Measurements from ENCODE around the gene C19orf12. TPM values are rescaled to one million over a fixed set of nuclear protein-coding genes. Genes with fewer than 3 reads are reported as not detected.

The C19orf12 gene
- total RNA-seq (2014; rRNA removed; shearing (Covaris generic)), result 54.7 and 60.3 TPM in 2 replicates
- polyA plus RNA-seq (2015; cell fraction: cytosol; rRNA removed), result 45.2 and 72.6 TPM in 2 replicates
- 29.7 and 57.9 TPM in 2 replicates for polyA plus RNA-seq (2015; cell fraction: nucleus; rRNA removed)

DNA sequence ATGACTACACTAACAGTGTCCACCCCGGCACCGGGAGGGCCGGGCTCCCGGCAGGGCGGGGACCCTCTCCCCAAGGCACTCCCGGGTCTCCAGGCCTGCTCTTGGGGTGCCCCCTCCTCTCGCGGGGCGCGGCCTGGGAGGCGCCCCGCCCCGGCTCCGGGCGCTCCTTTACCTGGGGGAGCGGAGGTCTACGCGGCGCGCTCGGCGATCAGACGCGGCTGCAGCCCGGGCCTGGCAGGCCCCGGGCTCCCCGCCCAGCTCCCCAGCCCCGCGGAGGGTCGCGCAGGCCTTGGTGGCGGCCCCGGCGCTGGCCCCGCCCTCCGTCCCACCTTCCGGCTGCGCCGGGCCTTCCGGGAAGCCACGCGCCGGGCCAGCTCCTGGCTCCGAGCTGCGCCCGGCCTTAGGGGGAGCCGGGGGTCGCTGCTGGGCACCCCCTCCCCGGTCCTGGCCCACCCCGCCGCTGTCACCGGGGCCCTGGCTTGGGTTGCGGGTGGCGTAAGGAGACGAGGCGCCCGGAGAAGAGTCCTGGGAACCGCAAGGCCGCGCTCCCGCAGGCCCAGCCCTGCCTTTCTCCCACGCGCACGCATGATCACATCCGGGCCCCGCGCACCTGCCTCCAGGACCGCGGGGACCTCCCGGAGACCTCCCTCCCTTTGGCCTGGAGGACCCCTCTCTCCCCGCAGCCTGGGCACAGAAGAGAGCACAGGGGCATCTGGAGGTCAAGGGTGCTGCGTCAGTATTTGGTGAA, at the start of gene C19orf12:
Gene C19orf12, minus strand, starts transcription at position 309 of the 748 bp plus-strand sequence. CDS start 6,848 bp downstream, outside the sequence.
- peak; percentile 52 for DNase-seq (ENCODE audit: low read depth, low spot score)
- in situ Hi-C loops (cut with HindIII; ENCODE audit: low pct_unique_long_range_greater_than_20kb, low sequenced_read_pairs), result no loop called here

DNA sequence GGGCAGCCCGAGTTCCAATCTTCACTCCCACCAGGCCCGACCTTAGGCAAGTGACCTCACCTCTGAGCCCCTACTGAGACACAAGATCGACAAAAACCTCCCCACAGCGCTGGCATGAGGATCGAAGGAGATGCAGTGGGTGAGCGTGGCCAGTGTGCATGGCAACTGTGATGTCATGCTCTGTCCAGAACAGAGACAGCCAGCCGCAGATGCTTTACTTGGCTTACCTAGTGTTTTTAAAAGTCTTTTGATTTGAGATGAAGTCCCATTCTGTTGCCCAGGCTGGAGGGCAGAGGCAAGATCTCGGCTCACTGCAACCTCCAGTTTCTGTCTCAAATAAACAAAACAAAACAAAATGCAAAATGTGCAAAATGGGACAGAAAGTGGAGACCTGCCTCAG, 49.3 kb upstream of the C19orf12 start:
- in situ Hi-C loops (cut with HindIII; ENCODE audit: low pct_unique_long_range_greater_than_20kb, low sequenced_read_pairs), result no loop called here
- DNase-seq (ENCODE audit: low read depth, low spot score), result no peak

DNA sequence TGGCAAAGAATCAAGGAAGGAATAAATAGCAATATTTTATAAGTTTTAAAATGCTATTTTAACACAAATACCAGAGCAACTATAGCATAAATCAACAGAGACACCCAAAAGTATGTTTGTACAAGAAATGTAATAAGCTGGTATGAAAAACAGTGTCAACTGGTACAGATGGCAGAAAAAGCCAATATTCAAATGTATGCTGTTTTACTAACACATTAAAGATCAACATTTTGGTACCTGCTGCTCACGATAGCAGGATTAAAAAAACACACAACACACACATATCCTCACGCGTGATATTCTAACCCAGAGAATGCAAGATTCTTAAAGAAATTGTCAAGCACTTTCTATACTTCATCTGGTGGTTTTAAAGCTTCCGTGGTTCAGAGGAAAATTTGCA, 48.1 kb upstream of the C19orf12 start:
- in situ Hi-C loops (cut with HindIII; ENCODE audit: low pct_unique_long_range_greater_than_20kb, low sequenced_read_pairs), result no loop called here
- no peak for DNase-seq (ENCODE audit: low read depth, low spot score)

DNA sequence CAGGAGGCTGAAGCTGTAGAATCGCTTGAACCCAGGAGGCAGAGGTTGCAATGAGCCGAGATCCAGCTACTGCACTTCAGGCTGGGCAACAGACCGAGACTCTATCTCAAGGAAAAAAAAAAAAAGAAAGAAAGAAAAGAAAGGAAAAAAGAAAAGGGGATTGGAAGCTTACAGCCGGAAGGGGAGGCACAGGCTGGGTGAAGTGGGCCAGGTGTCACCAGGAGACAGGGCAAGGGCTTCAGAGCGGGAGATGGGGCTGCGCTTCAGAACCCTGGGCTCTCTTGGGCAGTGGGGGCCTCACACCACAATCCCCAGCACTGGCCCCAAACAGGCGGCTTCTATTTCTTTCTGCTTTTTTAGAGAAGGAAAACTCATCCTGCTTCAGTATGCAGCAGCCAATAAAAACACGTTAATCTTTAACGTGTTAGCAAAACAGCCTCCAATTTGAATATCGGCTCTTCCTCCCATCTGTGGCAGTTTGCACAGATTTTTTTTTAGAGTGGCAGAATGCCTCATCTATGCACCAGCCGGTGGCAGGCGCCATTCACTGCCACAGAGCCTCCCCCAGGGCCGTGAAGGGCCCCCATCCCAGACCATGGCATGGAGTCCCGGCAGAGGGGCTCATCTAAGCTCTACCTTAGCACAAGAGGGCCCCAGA, 46.6 kb upstream of the C19orf12 start:
- DNase-seq (ENCODE audit: low read depth, low spot score), result no peak

DNA sequence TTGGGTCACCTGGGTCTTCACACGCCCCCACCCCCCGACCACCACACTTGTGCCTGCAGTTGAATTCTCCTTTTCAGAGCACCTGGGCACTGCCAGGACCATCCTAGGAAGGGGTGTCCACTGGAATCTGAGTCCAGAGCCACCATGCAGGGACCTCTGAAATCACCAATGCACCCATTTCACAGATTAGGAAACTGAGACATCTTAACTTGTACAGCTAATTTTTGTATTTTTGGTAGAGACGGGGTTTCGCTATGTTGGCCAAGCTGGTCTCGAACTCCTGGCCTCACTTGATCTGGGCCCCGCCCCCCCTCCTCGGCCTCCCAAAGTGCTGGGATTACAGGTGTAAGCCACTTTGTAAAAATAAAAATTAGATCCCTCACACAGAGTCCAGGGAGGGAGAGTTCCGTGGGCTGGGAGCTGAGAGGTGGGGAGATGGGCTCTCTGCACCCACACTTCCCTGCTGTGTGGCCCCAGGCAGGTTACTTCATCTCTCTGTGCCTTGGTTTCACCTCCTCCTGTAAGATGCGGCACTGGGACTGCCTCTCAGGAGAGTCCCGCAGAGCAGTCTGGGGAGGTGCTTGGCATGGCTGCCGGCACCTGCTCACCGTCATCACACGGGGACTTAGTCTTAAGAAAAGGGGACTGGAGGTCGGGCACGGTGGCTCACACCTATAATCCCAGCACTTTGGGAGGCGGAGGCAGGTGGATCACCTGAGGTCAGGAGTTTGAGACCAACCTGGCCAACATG, 45.9 kb upstream of the C19orf12 start:
- in situ Hi-C loops (cut with HindIII; ENCODE audit: low pct_unique_long_range_greater_than_20kb, low sequenced_read_pairs), result no loop called here
- no peak for DNase-seq (ENCODE audit: low read depth, low spot score)

More for the DNA sequence above, 46.6 kb upstream of the C19orf12 start:
- in situ Hi-C loops (cut with HindIII; ENCODE audit: low pct_unique_long_range_greater_than_20kb, low sequenced_read_pairs), result no loop called here

DNA sequence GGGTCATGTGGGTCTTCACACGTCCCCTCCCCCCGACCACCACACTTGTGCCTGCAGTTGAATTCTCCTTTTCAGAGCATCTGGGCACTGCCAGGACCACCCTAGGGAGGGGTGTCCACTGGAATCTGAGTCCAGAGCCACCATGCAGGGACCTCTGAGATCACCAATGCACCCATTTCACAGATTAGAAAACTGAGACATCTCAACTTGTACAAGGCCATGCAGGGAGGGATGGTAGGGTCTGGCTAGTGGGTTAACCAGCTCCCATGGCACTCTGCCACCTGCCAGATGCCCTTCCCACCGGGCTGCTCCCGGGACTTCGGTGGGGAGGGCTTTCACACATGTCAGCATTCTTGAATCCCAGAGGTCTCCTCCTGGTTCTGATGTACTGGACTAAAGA, 44.3 kb upstream of the C19orf12 start:
- in situ Hi-C loops (cut with HindIII; ENCODE audit: low pct_unique_long_range_greater_than_20kb, low sequenced_read_pairs), result no loop called here
- DNase-seq (ENCODE audit: low read depth, low spot score), result no peak

DNA sequence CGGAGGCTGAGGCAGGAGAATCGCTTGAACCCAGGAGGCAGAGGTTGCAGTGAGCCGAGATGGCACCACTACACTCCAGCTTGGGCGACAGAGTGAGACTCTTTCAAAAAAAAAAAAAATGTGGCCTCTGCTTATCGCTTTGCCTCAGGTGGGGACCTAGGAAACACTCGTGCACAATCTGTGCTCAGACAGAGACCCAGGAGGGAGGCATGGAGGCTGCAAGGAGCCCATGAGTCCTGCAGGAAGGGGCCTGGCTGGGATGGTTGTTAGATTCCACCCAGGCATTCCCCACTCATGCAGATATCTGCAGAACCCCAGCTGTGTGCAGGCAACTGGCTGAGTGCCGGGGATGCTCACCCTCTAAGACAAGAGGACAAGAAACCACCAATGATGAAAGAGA, 43.8 kb upstream of the C19orf12 start:
- no peak for DNase-seq (ENCODE audit: low read depth, low spot score)
- in situ Hi-C loops (cut with HindIII; ENCODE audit: low pct_unique_long_range_greater_than_20kb, low sequenced_read_pairs), result no loop called here

DNA sequence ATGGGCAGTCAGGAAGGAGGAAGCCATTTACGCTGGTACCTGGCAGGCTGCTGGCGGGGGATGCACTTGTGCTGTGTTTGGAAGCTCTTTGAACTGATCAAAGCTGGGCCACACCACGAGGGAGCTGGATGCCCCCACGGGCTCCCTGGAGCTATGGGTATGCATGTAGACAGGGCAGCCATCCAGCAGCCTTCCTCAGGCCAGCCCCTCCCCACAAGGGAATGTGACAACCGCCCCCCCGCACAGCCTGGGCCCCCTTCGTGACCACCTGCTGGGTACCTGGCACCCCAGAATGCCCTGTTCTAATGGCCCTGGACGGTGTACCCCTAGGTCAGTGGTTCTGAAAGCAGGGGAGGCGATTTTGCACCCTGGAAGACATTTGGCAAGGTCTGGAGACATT, 42.5 kb upstream of the C19orf12 start:
- DNase-seq (ENCODE audit: low read depth, low spot score), result no peak
- in situ Hi-C loops (cut with HindIII; ENCODE audit: low pct_unique_long_range_greater_than_20kb, low sequenced_read_pairs), result no loop called here

DNA sequence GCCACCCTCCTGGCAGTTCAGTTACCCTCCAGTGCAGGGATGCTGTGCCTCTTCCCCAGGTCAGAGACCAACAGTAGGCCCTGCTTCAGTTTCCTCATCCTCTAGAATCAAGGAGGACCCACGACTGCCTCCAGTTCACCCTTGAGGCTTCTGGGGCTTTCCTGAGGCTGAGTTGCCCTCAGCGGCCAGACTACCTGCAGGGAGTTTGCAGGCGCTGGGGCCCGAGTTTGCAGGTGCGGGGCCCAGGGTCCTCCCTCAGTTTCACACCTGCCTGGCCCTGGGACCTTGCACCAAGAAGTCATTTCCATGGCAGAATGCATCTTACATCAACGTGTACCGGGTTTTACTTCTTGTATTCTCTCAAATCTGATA, 38.9 kb upstream of the C19orf12 start:
- in situ Hi-C loops (cut with HindIII; ENCODE audit: low pct_unique_long_range_greater_than_20kb, low sequenced_read_pairs), result no loop called here
- DNase-seq (ENCODE audit: low read depth, low spot score), result no peak

DNA sequence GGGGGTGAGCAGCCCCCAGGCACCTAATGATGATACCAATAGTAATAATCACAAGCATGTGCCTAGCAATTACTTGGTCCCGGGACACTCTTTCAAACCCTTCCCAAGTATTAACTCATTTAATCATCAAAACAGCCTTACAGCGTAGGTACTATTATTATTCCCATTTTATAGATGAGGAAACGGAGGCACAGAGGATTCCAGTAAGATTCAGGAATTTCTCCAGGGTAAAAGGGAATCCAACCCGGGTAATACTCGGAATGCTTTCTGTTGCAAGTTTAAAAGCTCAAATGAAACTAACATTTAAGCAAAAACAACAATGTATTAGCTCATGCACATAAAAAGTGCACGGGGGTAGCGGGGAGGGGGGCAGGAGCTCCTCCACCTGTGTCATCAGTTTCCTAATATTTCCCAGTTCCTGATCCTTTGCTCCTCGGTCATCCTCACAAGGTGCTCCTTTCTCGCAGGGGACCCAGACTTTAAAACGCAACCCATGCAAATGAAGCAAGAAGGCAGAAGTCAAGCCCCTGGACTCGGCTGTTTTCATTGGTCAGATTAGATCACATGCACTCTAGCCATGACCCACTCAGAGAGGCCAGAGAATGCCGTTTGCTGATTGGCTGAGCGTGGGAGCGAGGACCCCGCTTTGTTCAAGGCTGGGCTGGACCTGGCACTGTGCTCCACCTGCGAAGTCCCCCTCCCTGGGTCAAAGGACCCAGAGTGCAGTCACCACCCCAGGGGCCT, 38.3 kb upstream of the C19orf12 start:
- in situ Hi-C loops (cut with HindIII; ENCODE audit: low pct_unique_long_range_greater_than_20kb, low sequenced_read_pairs), result no loop called here

DNA sequence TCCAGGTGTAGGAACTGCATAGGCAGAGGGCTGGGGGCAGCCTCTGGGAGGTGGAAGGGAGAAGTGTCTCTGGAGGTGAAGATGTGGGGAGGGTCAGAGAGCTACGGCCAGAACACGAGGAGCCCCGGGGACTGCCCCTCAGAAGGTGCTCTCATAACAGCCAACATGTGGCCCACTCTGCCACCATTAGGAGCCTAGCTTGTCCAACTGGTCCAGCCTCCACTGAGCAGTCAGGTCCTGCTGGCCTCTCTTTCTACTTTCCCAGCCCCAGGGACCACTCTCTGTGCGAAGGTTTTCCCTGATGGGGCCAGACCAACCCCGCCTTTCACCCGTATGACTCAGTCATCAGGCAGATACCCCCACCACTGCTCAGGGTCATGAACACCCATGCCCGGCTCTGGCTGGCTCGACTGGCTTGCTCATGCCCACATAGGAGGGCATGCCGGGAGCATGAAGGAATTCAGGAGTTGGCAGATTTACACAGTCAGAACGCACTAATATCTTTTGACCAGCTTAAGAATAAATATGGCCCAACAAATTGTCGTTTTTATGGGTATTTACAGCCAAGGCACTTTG, 37.5 kb upstream of the C19orf12 start:
- DNase-seq (ENCODE audit: low read depth, low spot score), result no peak
- in situ Hi-C loops (cut with HindIII; ENCODE audit: low pct_unique_long_range_greater_than_20kb, low sequenced_read_pairs), result no loop called here

More for the DNA sequence above, 38.3 kb upstream of the C19orf12 start:
- DNase-seq (ENCODE audit: low read depth, low spot score), result peak; percentile 8

DNA sequence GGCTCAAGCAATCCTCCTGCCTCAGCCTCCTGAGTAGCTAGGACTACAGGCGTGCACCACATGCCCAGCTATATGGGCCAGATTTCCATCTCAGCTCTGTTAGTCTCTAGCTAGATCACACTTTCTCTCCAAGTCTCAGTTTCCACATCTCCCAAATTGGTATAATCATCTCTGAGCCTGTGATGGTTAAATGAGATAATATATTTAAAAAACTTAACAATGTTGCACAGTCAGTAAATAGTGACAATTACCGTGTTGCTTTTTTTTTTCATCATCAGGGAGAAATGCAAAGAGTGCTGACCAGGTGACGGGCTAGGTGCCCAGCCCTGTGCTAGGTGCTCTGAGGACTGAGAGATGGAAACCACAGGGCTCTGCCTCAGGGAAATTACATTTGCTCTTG, 36.9 kb upstream of the C19orf12 start:
- no peak for DNase-seq (ENCODE audit: low read depth, low spot score)
- in situ Hi-C loops (cut with HindIII; ENCODE audit: low pct_unique_long_range_greater_than_20kb, low sequenced_read_pairs), result no loop called here

DNA sequence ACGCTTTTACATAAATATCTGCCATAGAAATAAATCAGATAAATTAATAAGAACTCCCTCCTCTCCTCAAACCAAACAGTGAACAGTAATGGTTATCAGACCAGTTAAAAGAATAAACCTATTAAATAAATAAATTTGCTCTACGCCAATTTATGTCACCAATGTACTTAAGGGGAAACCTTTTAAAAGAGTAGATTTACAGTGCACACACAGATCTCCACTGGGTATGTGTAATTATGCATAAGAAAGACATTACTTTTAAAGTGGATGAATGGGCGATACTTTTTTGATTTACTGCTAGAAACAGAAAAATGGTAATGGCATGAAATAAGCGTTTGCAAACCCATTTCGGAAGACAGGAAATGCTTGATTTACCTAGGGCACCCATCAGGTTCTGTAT, 34.9 kb upstream of the C19orf12 start:
- in situ Hi-C loops (cut with HindIII; ENCODE audit: low pct_unique_long_range_greater_than_20kb, low sequenced_read_pairs), result no loop called here
- no peak for DNase-seq (ENCODE audit: low read depth, low spot score)

DNA sequence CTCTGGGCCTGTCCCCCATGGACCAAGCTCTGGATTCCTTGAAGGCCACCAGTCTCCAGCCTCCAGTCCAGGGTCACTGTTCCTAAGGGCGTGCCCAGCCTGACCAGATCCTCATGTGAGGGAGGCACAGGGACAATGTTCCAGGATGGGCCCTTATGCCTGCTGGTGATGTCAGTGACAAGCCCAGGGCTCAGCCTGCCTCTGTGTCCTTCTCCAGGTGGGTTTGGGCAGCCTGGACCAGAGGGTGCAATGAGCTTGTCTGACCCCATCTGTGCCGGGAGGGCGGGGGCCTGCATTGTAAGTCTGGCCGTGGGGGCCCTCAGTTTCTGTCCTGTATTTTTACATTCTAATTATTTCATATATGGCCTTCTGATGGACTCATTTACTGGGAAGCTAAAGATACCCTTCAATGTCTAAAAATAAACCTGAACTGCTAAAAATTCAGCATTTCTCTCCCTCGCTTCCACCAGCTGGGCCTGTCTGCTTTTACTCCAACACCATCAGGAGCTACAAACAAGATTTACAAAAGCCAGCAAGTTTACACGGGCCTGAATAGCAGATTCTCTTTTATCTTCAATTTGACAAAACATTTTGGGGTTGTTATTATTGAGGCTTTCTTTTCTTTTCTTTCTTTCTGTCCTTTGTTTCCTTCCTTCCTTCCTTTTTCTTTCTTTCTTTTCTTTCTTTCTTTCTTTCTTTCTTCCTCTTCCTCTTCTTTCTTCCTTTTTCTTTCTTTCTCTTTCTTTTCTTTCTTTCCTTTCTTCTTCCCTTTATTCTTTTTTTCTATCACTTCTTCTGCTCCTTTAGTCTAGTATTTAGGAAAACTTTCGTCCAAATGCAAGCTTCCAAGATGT, 34.2 kb upstream of the C19orf12 start:
- DNase-seq (ENCODE audit: low read depth, low spot score), result no peak
- in situ Hi-C loops (cut with HindIII; ENCODE audit: low pct_unique_long_range_greater_than_20kb, low sequenced_read_pairs), result no loop called here

DNA sequence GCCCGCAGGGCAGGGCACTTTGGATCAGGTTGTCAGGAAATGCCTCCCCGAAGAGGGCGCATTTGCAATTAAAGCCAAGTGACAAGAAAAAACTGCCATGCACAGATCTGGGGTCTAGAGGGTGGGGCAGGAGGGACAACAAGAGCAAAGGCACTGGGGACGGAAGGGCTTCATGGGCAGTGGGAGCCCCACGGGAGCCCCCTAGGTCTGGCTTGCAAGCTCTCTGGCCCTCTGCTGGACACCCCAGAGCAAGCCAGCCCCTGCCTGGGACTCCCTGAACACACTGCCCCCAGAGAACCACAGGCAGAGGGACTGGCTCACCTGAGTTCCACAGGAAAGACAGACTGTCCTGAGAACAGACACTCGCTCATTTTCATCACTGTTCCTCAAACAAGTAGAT, 30.2 kb upstream of the C19orf12 start:
- in situ Hi-C loops (cut with HindIII; ENCODE audit: low pct_unique_long_range_greater_than_20kb, low sequenced_read_pairs), result no loop called here
- peak; percentile 9 for DNase-seq (ENCODE audit: low read depth, low spot score)

DNA sequence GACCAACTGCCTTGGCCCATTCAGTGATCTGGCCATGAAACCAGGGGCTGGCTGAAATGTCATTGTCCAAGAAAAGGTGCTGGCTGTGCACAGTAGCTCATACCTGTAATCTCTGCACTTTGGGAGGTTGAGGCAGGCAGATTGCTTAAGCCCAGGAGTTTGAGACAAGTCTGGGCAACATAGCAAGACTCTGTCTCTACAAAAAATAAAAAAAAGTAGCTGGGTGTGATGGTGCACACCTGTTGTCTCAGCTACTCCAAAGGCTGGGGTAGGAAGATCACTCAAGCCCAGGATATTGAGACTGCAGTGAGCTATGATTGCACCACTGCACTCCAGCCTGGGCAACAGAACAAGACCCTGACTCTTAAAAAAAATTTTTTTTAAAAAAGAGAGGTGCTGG, 28.6 kb upstream of the C19orf12 start:
- no peak for DNase-seq (ENCODE audit: low read depth, low spot score)
- in situ Hi-C loops (cut with HindIII; ENCODE audit: low pct_unique_long_range_greater_than_20kb, low sequenced_read_pairs), result no loop called here

DNA sequence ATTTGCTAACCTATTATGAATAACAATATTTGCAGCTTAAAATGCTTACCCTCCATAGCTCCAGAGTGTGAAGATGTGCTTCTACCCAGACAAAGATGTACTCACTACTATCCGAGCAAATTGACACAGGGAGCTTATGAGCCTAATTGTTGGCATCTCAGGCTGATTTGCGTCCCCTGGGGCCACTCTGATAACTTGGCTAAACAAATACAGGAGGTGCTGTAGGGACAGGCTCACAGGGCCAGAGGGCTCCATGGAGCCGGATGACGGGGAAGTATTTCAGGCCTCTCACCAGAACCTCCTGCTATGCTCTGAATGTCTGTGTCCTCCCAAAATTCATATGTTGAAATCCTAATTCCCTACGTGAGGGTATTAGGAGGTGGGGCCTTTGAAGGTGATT, 26.7 kb upstream of the C19orf12 start:
- no peak for DNase-seq (ENCODE audit: low read depth, low spot score)
- in situ Hi-C loops (cut with HindIII; ENCODE audit: low pct_unique_long_range_greater_than_20kb, low sequenced_read_pairs), result no loop called here

All from SK-MEL-5 (cell line).